ENCODE measurements around the gene TMEM9.
A peak's percentile ranks its signal among the peaks of the same experiment; 100 is the strongest.

Gene TMEM9

GRCh38 chr1:201104141-201104540 lies 50.1 kb downstream of the TMEM9 start:
- no peak for DNase-seq (ENCODE audit: low spot score)

- DNase-seq (ENCODE audit: low spot score): no peak
Observed at GRCh38 chr1:201103666-201104065, 50.6 kb downstream of the TMEM9 start.

- no peak for DNase-seq (ENCODE audit: low spot score)
Observed at GRCh38 chr1:201100169-201100930, 53.9 kb downstream of the TMEM9 start.

- no peak for DNase-seq (ENCODE audit: low spot score)
Observed at GRCh38 chr1:201098992-201099677, 55.1 kb downstream of the TMEM9 start.

- DNase-seq (ENCODE audit: low spot score): no peak
Observed at GRCh38 chr1:201096977-201097856, 57.1 kb downstream of the TMEM9 start.

GRCh38 chr1:201096041-201096461 lies 58.2 kb downstream of the TMEM9 start:
- no peak for DNase-seq (ENCODE audit: low spot score)

GRCh38 chr1:201095581-201095980 lies 58.7 kb downstream of the TMEM9 start:
- no peak for DNase-seq (ENCODE audit: low spot score)

GRCh38 chr1:201094832-201095231 lies 59.4 kb downstream of the TMEM9 start:
- DNase-seq (ENCODE audit: low spot score): no peak

- DNase-seq (ENCODE audit: low spot score): no peak
Observed at GRCh38 chr1:201093962-201094361, 60.3 kb downstream of the TMEM9 start.

GRCh38 chr1:201093561-201093960 lies 60.7 kb downstream of the TMEM9 start:
- DNase-seq (ENCODE audit: low spot score): no peak

- no peak for DNase-seq (ENCODE audit: low spot score)
Observed at GRCh38 chr1:201092738-201093137, 61.5 kb downstream of the TMEM9 start.

- no peak for DNase-seq (ENCODE audit: low spot score)
Observed at GRCh38 chr1:201091256-201091655, 63.0 kb downstream of the TMEM9 start.

GRCh38 chr1:201090541-201090940 lies 63.7 kb downstream of the TMEM9 start:
- no peak for DNase-seq (ENCODE audit: low spot score)

GRCh38 chr1:201089596-201089995 lies 64.7 kb downstream of the TMEM9 start:
- DNase-seq (ENCODE audit: low spot score): no peak

GRCh38 chr1:201088901-201089525 lies 65.3 kb downstream of the TMEM9 start:
- DNase-seq (ENCODE audit: low spot score): no peak

GRCh38 chr1:201088395-201088794 lies 65.9 kb downstream of the TMEM9 start:
- no peak for DNase-seq (ENCODE audit: low spot score)

GRCh38 chr1:201085902-201086735 lies 68.2 kb downstream of the TMEM9 start:
- DNase-seq (ENCODE audit: low spot score): peak; percentile 80

Data from hepatic stellate cell (primary cell).